K562 (cell line): ENCODE data around the gene TYSND1. TPM values are rescaled to one million over a fixed set of nuclear protein-coding genes. Genes with fewer than 3 reads are reported as not detected.

Source experiments
- ATAC-seq: fragments of 200-7000 bp; cut with Tn5 transposase; 3 replicates; pipeline ENCODE4 v1.9.1; 2020; ENCODE audit warnings: moderate library complexity
- BruUV-seq: library from RNA; stranded (reverse); fragments of 400-500 nt; replicated peaks from 2 replicates; lab custom pipeline; 2021; lab: Mats Ljungman, UMichigan
- CTCF ChIA-PET: fragments of 300-600 bp; formaldehyde crosslinking; extraction: SDS; loops from one replicate; lab custom pipeline; 2021; ENCODE audit warnings: low intra/inter-chr PET ratio; lab: Yijun Ruan, JAX
- POLR2A ChIA-PET: fragments of 300-600, 350-650 bp; sonication (Branson Sonifier 250); formaldehyde crosslinking; extraction: SDS; loops from one replicate; lab custom pipeline; 2021; ENCODE audit warnings: antibody characterized with exemption, inconsistent platforms; lab: Yijun Ruan, JAX
- DNase-seq, 4 experiments: peaks; one replicate each; pipeline versions ENCODE4 v3.0.0 to v3.0.0-alpha.2; 2011 to 2018; ENCODE audit warnings: low spot score in 3 of 4, mixed read lengths in 3 of 4; ENCODE audit errors: extremely low read depth in 1 of 4
- FAIRE-seq: peaks from 2 replicates; lab custom pipeline; 2011; peaks lifted over from hg19 to GRCh38; lab: Jason Lieb, UNC
- H2AFZ ChIP-seq: 2 replicates; pipeline ENCODE4 v1.6.0; 2011; ENCODE audit warnings: low read depth, low read length, control low read depth, inconsistent platforms
- H3K27ac ChIP-seq: fragments of 200-600 bp; 3 replicates; pipeline ENCODE4 v1.8.0; 2011; ENCODE audit warnings: low read depth, mild to moderate bottlenecking, control low read depth, inconsistent platforms, low read length, moderate library complexity, mixed read lengths; ENCODE audit errors: extremely low read depth
- H3K27me3 ChIP-seq, 2 experiments: fragments of 300-600 bp in 1 of 2; 2 replicates in 1 of 2; 3 replicates in 1 of 2; pipeline versions ENCODE4 v1.6.0 to v1.8.0; 2011; ENCODE audit warnings: inconsistent platforms in 2 of 2, low read length in 2 of 2, mild to moderate bottlenecking in 1 of 2, mixed read lengths in 1 of 2, moderate library complexity in 1 of 2; ENCODE audit not compliant: control insufficient read depth in 2 of 2, insufficient read depth in 2 of 2
- H3K36me3 ChIP-seq: fragments of 300-600 bp; 3 replicates; pipeline ENCODE4 v1.8.0; 2011; ENCODE audit warnings: mild to moderate bottlenecking, low read length, inconsistent platforms; ENCODE audit not compliant: control insufficient read depth, insufficient read depth
- H3K4me1 ChIP-seq, 2 experiments: fragments of 200-600 bp in 1 of 2; replicated peaks in 1 of 2; 2 replicates in 1 of 2; 3 replicates in 1 of 2; pipeline versions ENCODE4 v1.5.1 to v1.8.0; 2011; ENCODE audit warnings: inconsistent platforms in 2 of 2, low read length in 2 of 2, mild to moderate bottlenecking in 1 of 2, mixed read lengths in 1 of 2, moderate library complexity in 1 of 2; ENCODE audit not compliant: control insufficient read depth in 2 of 2, insufficient read depth in 2 of 2
- H3K4me2 ChIP-seq: 2 replicates; pipeline ENCODE4 v1.6.1; 2011; ENCODE audit warnings: low read length, control low read depth, inconsistent platforms, mixed read lengths; ENCODE audit not compliant: insufficient read depth
- H3K4me3 ChIP-seq: fragments of 200-600 bp; sonication (generic), shearing (Covaris generic); 2 replicates; pipeline ENCODE4 v1.5.1; 2016; ENCODE audit warnings: control low read depth, inconsistent platforms
- H3K79me2 ChIP-seq: fragments of 200-600 bp; 3 replicates; pipeline ENCODE4 v1.8.0; 2011; ENCODE audit warnings: low read length, inconsistent platforms; ENCODE audit not compliant: control insufficient read depth, insufficient read depth
- H3K9ac ChIP-seq, 2 experiments: 2 replicates each; pipeline versions ENCODE4 v1.6.0 to v1.6.1; 2011; ENCODE audit warnings: low read depth in 2 of 2, low read length in 2 of 2, control low read depth in 1 of 2, inconsistent platforms in 1 of 2, mild to moderate bottlenecking in 1 of 2, mixed read lengths in 1 of 2; ENCODE audit not compliant: insufficient read depth in 1 of 2
- H3K9me1 ChIP-seq: one replicate; pipeline ENCODE4 v1.6.0; 2011; ENCODE audit warnings: inconsistent platforms, mild to moderate bottlenecking, low read length, moderate library complexity; ENCODE audit not compliant: control insufficient read depth, insufficient read depth
- H3K9me3 ChIP-seq: replicated peaks from 2 replicates; pipeline ENCODE4 v1.5.1; 2011; ENCODE audit warnings: low read depth, low read length, inconsistent platforms; ENCODE audit not compliant: control insufficient read depth, insufficient read depth
- H4K20me1 ChIP-seq: replicated peaks from 2 replicates; pipeline ENCODE4 v1.6.1; 2011; ENCODE audit warnings: low read length, inconsistent platforms, mixed read lengths; ENCODE audit not compliant: control insufficient read depth, insufficient read depth
- PRPF4 ChIP-seq: fragments of 200-400 bp; formaldehyde crosslinking; IDR thresholded peaks from one replicate; pipeline ENCODE4 v1.6.1; 2017; ENCODE audit warnings: low read length, low read depth, mild to moderate bottlenecking; ENCODE audit not compliant: insufficient read depth, poor library complexity, severe bottlenecking
- TCF3 ChIP-seq: sonication (generic); formaldehyde crosslinking; IDR thresholded peaks from 2 replicates; pipeline ENCODE4 v1.4.0; 2020; ENCODE audit warnings: mild to moderate bottlenecking, missing genetic modification reagents
- TEAD2 ChIP-seq: fragments of 450-650 bp; IDR thresholded peaks from 2 replicates; pipeline ENCODE4 v1.6.1; 2016; ENCODE audit warnings: missing genetic modification characterization, control low read depth, missing compliant biosample characterization
- ZKSCAN1 ChIP-seq: fragments of 150-350 bp; IDR thresholded peaks from 2 replicates; pipeline ENCODE4 v1.6.1; 2016; ENCODE audit warnings: low read depth, low read length
- ZNF507 ChIP-seq: conservative IDR thresholded peaks from 2 replicates; pipeline ENCODE4 v1.6.1; 2017; ENCODE audit warnings: missing genetic modification characterization, missing compliant biosample characterization
- WGBS: fragments of 100-300 bp; shearing (Covaris generic); methylation state at CpG from one replicate; pipeline ENCODE4 v1.1.6; 2016; ENCODE audit warnings: low coverage, mixed read lengths; ENCODE audit not compliant: insufficient coverage; ENCODE audit errors: missing lambda C conversion rate; 5-methylcytosine and 5-hydroxymethylcytosine counted together
- in situ Hi-C: fragments of 300-500 bp; cut with MboI; formaldehyde crosslinking; loops from 4 replicates; pipeline ENCODE4 v1.15.0; 2018; ENCODE audit warnings: inconsistent platforms, mixed read lengths
- intact Hi-C: fragments of 100-400 bp; cut with micrococcal nuclease; formaldehyde crosslinking; loops from 2 replicates; pipeline ENCODE4 v1.14.2; 2022
- polyA plus RNA-seq, 8 experiments: library from polyadenylated mRNA; depleted of rRNA in 4 of 8; stranded (reverse) in 5 of 8; unstranded in 3 of 8; fragments of >200 nt; fragmentation: Nextera tagmentation in 2 of 8; fragmentation: Illumina TruSeq in 1 of 8; extraction: Ambion mirVana in 2 of 8; extraction: Trizol in 1 of 8; gene quantifications; 2 replicates each; pipeline versions ENCODE4 v1.2.1 to v1.2.3, GENCODE V29; 2011 to 2014; ENCODE audit warnings: inconsistent platforms in 1 of 8, missing spikeins in 1 of 8
- total RNA-seq, 7 experiments: library from RNA; depleted of rRNA in 6 of 7; stranded (reverse); fragments of >200 nt in 6 of 7; fragmentation: Illumina TruSeq in 2 of 7; extraction: Trizol in 2 of 7; gene quantifications; 2 replicates each; pipeline versions ENCODE4 v1.2.1 to v1.2.3, GENCODE V29; 2011 to 2021; ENCODE audit warnings: low replicate concordance in 1 of 7
- TF ChIP-seq, protein P1 (sequence below): fragments of 450-650 bp; IDR thresholded peaks from 2 replicates; pipeline ENCODE4 v1.7.1; 2018; ENCODE audit warnings: mild to moderate bottlenecking, low read depth; ENCODE audit not compliant: partially characterized antibody
- TF ChIP-seq, protein P2 (sequence below): fragments of 200-600 bp; sonication (generic); IDR thresholded peaks from one replicate; pipeline ENCODE4 v1.6.1; 2012; ENCODE audit warnings: mild to moderate bottlenecking, low read depth, low read length, inconsistent platforms

Gene TYSND1
- total and polyA plus RNA-seq, 9 of the 15 experiments (the other 6 are each of a cell fraction or from before 2014, with no cell fraction given): 0.60 to 2.0 (median 1.3) TPM

DNA sequence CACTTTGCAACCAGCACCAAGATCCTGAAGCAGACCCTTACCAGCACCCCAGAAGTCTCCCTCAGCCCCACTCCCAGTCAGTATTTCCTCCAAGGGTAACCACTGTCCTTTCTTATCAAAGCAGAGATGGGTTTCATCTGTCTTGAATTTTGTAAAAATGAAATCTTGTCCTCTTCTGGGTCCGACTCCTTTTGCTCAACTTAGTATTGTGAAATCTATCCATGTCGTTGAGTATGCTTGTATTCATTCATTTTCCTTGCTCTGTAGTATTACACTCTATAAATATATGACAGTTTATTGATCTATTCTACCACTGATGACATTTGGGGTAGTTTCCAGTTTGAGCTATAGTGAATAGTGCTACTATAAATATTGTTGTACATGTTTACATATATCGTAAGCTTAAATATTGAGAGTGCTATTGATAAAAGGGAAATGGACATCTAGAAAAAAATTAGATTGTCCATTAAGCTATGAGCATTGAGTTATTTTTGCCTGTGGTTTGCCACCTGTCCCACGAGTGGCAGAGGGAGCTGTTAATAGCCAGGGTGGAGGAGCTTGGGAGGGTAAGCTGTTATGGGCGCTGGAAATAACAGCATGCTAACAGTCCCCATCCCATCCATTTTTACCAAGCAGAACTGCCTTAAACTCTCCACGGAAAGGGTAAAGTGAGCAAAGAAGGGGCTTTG lies 50.3 kb downstream of the TYSND1 start:
- Histone ChIP-seq H3K9ac (no peak overlapping the region), H3K36me3 (no peaks in the 10 kb centered on the region), H2AFZ (no peak overlapping the region), H3K4me2 (no peak overlapping the region), H3K27ac (no peak overlapping the region), H3K9me3 (no peaks in the 10 kb centered on the region), H3K4me3 (no peak overlapping the region), H3K79me2 (no peaks in the 10 kb centered on the region), H3K9me1 (no peaks in the 10 kb centered on the region), H4K20me1 (0 out of 2 replicates have a peak, but pooled peaks cover 4% of the 10 kb centered on the region), H3K4me1 (peaks cover 0 to 5% of the 10 kb centered on the region in 2 experiments; a peak in 3 of 5 replicates), H3K27me3 (peaks cover 40 to 57% of the 10 kb centered on the region in 2 experiments)
- no peak for ATAC-seq
- in situ Hi-C loops (no loop called here), intact Hi-C loops (no loop called here)
- POLR2A ChIA-PET: interaction anchor here (0.5 to 2.2 kb wide), 5 partner anchors 9 to 825 kb away, joined by 3 to 6 read pairs (median 3); no protein-coding TSS in a partner anchor
- BruUV-seq: no TSS peak
- DNase-seq: no peak
- CTCF ChIA-PET: no interaction called here
- no peak for FAIRE-seq
- WGBS: 9% methylated on average over 6 of the region's 6 CpGs
- TF ChIP-seq ZNF507: no peak
- no peak for TF ChIP-seq TEAD2 (tag)
- TF ChIP-seq, protein P1, sequence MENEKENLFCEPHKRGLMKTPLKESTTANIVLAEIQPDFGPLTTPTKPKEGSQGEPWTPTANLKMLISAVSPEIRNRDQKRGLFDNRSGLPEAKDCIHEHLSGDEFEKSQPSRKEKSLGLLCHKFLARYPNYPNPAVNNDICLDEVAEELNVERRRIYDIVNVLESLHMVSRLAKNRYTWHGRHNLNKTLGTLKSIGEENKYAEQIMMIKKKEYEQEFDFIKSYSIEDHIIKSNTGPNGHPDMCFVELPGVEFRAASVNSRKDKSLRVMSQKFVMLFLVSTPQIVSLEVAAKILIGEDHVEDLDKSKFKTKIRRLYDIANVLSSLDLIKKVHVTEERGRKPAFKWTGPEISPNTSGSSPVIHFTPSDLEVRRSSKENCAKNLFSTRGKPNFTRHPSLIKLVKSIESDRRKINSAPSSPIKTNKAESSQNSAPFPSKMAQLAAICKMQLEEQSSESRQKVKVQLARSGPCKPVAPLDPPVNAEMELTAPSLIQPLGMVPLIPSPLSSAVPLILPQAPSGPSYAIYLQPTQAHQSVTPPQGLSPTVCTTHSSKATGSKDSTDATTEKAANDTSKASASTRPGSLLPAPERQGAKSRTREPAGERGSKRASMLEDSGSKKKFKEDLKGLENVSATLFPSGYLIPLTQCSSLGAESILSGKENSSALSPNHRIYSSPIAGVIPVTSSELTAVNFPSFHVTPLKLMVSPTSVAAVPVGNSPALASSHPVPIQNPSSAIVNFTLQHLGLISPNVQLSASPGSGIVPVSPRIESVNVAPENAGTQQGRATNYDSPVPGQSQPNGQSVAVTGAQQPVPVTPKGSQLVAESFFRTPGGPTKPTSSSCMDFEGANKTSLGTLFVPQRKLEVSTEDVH: no peak
- no peak for TF ChIP-seq PRPF4
- no peak for TF ChIP-seq TCF3
- no peak for TF ChIP-seq ZKSCAN1
- TF ChIP-seq, protein P2, sequence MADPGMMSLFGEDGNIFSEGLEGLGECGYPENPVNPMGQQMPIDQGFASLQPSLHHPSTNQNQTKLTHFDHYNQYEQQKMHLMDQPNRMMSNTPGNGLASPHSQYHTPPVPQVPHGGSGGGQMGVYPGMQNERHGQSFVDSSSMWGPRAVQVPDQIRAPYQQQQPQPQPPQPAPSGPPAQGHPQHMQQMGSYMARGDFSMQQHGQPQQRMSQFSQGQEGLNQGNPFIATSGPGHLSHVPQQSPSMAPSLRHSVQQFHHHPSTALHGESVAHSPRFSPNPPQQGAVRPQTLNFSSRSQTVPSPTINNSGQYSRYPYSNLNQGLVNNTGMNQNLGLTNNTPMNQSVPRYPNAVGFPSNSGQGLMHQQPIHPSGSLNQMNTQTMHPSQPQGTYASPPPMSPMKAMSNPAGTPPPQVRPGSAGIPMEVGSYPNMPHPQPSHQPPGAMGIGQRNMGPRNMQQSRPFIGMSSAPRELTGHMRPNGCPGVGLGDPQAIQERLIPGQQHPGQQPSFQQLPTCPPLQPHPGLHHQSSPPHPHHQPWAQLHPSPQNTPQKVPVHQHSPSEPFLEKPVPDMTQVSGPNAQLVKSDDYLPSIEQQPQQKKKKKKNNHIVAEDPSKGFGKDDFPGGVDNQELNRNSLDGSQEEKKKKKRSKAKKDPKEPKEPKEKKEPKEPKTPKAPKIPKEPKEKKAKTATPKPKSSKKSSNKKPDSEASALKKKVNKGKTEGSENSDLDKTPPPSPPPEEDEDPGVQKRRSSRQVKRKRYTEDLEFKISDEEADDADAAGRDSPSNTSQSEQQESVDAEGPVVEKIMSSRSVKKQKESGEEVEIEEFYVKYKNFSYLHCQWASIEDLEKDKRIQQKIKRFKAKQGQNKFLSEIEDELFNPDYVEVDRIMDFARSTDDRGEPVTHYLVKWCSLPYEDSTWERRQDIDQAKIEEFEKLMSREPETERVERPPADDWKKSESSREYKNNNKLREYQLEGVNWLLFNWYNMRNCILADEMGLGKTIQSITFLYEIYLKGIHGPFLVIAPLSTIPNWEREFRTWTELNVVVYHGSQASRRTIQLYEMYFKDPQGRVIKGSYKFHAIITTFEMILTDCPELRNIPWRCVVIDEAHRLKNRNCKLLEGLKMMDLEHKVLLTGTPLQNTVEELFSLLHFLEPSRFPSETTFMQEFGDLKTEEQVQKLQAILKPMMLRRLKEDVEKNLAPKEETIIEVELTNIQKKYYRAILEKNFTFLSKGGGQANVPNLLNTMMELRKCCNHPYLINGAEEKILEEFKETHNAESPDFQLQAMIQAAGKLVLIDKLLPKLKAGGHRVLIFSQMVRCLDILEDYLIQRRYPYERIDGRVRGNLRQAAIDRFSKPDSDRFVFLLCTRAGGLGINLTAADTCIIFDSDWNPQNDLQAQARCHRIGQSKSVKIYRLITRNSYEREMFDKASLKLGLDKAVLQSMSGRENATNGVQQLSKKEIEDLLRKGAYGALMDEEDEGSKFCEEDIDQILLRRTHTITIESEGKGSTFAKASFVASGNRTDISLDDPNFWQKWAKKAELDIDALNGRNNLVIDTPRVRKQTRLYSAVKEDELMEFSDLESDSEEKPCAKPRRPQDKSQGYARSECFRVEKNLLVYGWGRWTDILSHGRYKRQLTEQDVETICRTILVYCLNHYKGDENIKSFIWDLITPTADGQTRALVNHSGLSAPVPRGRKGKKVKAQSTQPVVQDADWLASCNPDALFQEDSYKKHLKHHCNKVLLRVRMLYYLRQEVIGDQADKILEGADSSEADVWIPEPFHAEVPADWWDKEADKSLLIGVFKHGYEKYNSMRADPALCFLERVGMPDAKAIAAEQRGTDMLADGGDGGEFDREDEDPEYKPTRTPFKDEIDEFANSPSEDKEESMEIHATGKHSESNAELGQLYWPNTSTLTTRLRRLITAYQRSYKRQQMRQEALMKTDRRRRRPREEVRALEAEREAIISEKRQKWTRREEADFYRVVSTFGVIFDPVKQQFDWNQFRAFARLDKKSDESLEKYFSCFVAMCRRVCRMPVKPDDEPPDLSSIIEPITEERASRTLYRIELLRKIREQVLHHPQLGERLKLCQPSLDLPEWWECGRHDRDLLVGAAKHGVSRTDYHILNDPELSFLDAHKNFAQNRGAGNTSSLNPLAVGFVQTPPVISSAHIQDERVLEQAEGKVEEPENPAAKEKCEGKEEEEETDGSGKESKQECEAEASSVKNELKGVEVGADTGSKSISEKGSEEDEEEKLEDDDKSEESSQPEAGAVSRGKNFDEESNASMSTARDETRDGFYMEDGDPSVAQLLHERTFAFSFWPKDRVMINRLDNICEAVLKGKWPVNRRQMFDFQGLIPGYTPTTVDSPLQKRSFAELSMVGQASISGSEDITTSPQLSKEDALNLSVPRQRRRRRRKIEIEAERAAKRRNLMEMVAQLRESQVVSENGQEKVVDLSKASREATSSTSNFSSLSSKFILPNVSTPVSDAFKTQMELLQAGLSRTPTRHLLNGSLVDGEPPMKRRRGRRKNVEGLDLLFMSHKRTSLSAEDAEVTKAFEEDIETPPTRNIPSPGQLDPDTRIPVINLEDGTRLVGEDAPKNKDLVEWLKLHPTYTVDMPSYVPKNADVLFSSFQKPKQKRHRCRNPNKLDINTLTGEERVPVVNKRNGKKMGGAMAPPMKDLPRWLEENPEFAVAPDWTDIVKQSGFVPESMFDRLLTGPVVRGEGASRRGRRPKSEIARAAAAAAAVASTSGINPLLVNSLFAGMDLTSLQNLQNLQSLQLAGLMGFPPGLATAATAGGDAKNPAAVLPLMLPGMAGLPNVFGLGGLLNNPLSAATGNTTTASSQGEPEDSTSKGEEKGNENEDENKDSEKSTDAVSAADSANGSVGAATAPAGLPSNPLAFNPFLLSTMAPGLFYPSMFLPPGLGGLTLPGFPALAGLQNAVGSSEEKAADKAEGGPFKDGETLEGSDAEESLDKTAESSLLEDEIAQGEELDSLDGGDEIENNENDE: no peak
